ENCODE results near the gene PDIA5. TPM values are rescaled to one million over a fixed set of nuclear protein-coding genes. Genes with fewer than 3 reads are reported as not detected.

PDIA5 gene
- total RNA-seq, 1 experiment from 2014 or later, result 41.5 TPM

- DNase-seq (ENCODE audit: low spot score), result no peak
- ATAC-seq, result no peak
- POLR2A ChIA-PET, result interaction anchor here (0.9 kb wide), 1 partner anchor 9 kb away, joined by 3 read pairs; no protein-coding TSS in a partner anchor
- no peak for TF ChIP-seq ETV6 (CRISPR knock-in tag; IDR thresholded peaks at IDR 0.05)
- no peak for TF ChIP-seq TCF7 (CRISPR knock-in tag; IDR thresholded peaks at IDR 0.05; ENCODE audit: low read depth)
- no peak for TF ChIP-seq NR1H2 (CRISPR knock-in tag; IDR thresholded peaks at IDR 0.05)
- TF ChIP-seq, protein P1, sequence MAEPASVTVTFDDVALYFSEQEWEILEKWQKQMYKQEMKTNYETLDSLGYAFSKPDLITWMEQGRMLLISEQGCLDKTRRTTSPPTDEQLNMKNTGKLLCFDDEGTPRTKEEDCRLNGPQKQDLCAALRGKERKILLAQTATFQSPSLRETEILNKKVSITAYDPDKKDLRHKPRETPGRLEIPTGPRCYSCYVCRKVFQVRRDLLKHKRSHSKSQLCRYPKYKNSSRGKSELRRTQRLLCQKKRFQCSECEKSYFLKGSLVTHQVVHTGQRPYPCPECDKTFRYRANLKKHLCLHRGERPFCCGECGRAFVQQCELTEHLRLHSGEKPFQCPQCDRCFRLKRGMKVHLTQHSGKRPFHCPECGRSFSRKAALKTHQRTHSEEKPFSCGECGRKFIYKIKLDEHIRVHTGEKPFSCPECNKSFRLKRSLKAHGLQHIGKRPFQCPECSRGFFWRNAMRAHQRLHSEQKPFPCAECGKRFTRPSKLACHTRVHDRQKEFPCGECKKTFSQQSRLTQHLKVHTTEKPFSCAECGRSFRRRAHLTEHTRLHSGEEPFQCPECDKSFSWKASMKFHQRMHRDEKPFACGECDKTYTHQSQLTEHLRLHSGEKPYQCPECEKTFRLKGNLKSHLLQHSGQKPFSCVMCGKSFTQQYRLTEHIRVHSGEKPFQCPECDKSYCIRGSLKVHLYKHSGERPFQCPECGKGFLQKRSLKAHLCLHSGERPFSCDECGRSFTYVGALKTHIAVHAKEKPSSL (CRISPR knock-in tag; conservative IDR thresholded peaks at IDR 0.05), result no peak
- TF ChIP-seq, protein P2, sequence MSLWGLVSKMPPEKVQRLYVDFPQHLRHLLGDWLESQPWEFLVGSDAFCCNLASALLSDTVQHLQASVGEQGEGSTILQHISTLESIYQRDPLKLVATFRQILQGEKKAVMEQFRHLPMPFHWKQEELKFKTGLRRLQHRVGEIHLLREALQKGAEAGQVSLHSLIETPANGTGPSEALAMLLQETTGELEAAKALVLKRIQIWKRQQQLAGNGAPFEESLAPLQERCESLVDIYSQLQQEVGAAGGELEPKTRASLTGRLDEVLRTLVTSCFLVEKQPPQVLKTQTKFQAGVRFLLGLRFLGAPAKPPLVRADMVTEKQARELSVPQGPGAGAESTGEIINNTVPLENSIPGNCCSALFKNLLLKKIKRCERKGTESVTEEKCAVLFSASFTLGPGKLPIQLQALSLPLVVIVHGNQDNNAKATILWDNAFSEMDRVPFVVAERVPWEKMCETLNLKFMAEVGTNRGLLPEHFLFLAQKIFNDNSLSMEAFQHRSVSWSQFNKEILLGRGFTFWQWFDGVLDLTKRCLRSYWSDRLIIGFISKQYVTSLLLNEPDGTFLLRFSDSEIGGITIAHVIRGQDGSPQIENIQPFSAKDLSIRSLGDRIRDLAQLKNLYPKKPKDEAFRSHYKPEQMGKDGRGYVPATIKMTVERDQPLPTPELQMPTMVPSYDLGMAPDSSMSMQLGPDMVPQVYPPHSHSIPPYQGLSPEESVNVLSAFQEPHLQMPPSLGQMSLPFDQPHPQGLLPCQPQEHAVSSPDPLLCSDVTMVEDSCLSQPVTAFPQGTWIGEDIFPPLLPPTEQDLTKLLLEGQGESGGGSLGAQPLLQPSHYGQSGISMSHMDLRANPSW (CRISPR knock-in tag; conservative IDR thresholded peaks at IDR 0.05; ENCODE audit: low read depth), result no peak
- TF ChIP-seq ZNF423 (CRISPR knock-in tag; IDR thresholded peaks at IDR 0.05), result no peak
- TF ChIP-seq ATF6 (CRISPR knock-in tag; IDR thresholded peaks at IDR 0.05), result no peak
- TF ChIP-seq ERG (CRISPR knock-in tag; IDR thresholded peaks at IDR 0.05), result no peak
- TF ChIP-seq ESRRA (CRISPR knock-in tag; IDR thresholded peaks at IDR 0.05; ENCODE audit: borderline replicate concordance), result no peak
- no peak for TF ChIP-seq ZNF396 (CRISPR knock-in tag; IDR thresholded peaks at IDR 0.05; ENCODE audit: borderline replicate concordance)
- TF ChIP-seq PRRX2 (CRISPR knock-in tag; IDR thresholded peaks at IDR 0.05), result no peak
- Mint-ChIP-seq H3K4me3 (no peak overlapping the region), H3K36me3 (no peaks in the 10 kb centered on the region), H3K4me1 (peaks cover 46% of the 10 kb centered on the region), H3K9me3 (no peaks in the 10 kb centered on the region), H3K27ac (no peak overlapping the region), H3K27me3 (ENCODE audit: low read depth) (peaks cover 9% of the 10 kb centered on the region)
- CTCF ChIA-PET, result interaction anchor here (1.5 kb wide), 1 partner anchor 9 kb away, joined by 9 read pairs; the partner anchor contains the start of gene SEMA5B
Observed at GRCh38 chr3:123019161-123019560, 47.7 kb upstream of the PDIA5 start.

- Mint-ChIP-seq H3K4me3 (no peak overlapping the region), H3K36me3 (no peaks in the 10 kb centered on the region), H3K9me3 (no peaks in the 10 kb centered on the region; the same call in 1 of the 2 replicates), H3K4me1 (peaks cover 46% of the 10 kb centered on the region), H3K27me3 (ENCODE audit: low read depth) (peaks cover 13% of the 10 kb centered on the region), H3K27ac (no peak overlapping the region)
- no peak for ATAC-seq
- ChIA-PET POLR2A (interaction anchor here (0.9 kb wide), 1 partner anchor 9 kb away, joined by 3 read pairs; no protein-coding TSS in a partner anchor), CTCF (interaction anchor here (0.5 to 1.5 kb wide), 2 partner anchors 8 to 74 kb away, joined by 4 to 9 read pairs; partner anchors contain the start of gene SEMA5B)
- TF ChIP-seq PRDM15 (CRISPR knock-in tag; IDR thresholded peaks at IDR 0.05) (peak; percentile 90), ZMAT4 (CRISPR knock-in tag; IDR thresholded peaks at IDR 0.05) (no peak)
- no peak for DNase-seq (ENCODE audit: low spot score)
Observed at GRCh38 chr3:123019591-123019990, 47.2 kb upstream of the PDIA5 start.

Measured in WTC11 (cell line).